Body of pancreas (tissue), 4 donors: ENCODE data around the gene NMRK2.

Experiments
- CTCF ChIP-seq, 7 experiments: fragments of 450-650 bp in 4 of 7; fragments of 200-600 bp in 3 of 7; sonication (generic) in 3 of 7; IDR thresholded peaks; one replicate each; pipeline ENCODE4 v1.5.1; 2016 to 2019; ENCODE audit warnings: antibody characterized with exemption in 7 of 7
- POLR2A ChIP-seq, 3 donors: fragments of 450-650 bp; IDR thresholded peaks; one replicate each; pipeline ENCODE4 v1.6.1; 2016; ENCODE audit warnings: antibody characterized with exemption in 3 of 3, mild to moderate bottlenecking in 2 of 3

- no peak for TF ChIP-seq CTCF (IDR thresholded peaks at IDR 0.05)
- TF ChIP-seq POLR2A (IDR thresholded peaks at IDR 0.05), result no peak
Observed at GRCh38 chr19:3899531-3900294, 33.2 kb upstream of the NMRK2 start.
